ENCODE data around the gene DCLRE1C. TPM values are rescaled to one million over a fixed set of nuclear protein-coding genes. Genes with fewer than 3 reads are reported as not detected.
A peak's percentile ranks its signal among the peaks of the same experiment; 100 is the strongest.

DCLRE1C gene
- total and polyA plus RNA-seq, 9 of the 15 experiments (the other 6 are each of a cell fraction or from before 2014, with no cell fraction given) = 8.8 to 22.2 (median 13.9) TPM

GRCh38 chr10:14959221-14960057 is 5.5 kb upstream of the DCLRE1C start, which contains the start of gene MEIG1 (continued):
- TF ChIP-seq, protein P1, sequence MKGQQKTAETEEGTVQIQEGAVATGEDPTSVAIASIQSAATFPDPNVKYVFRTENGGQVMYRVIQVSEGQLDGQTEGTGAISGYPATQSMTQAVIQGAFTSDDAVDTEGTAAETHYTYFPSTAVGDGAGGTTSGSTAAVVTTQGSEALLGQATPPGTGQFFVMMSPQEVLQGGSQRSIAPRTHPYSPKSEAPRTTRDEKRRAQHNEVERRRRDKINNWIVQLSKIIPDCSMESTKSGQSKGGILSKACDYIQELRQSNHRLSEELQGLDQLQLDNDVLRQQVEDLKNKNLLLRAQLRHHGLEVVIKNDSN (CRISPR knock-in tag; IDR thresholded peaks at IDR 0.05) = no peak
- TF ChIP-seq NRF1 (conservative IDR thresholded peaks at IDR 0.05 in 1 of 2, IDR thresholded peaks at IDR 0.05 in 1 of 2) (peak; percentile 96), CEBPG (CRISPR knock-in tag; IDR thresholded peaks at IDR 0.05) (no peak), CEBPG (tag; conservative IDR thresholded peaks at IDR 0.05 in 1 of 2, IDR thresholded peaks at IDR 0.05 in 1 of 2) (no peak), YY1 (IDR thresholded peaks at IDR 0.05; ENCODE audit: borderline replicate concordance in 1 of 3, control insufficient read depth in 1 of 3, extremely low read depth in 1 of 3, insufficient read depth in 3 of 3, insufficient read length in 1 of 3, insufficient replicate concordance in 2 of 3, low read depth in 1 of 3, low read length in 2 of 3) (peak in 2 of 3 experiments; percentile 37 to 61), OTX1 (CRISPR knock-in tag; IDR thresholded peaks at IDR 0.05) (no peak), PYGO2 (tag; IDR thresholded peaks at IDR 0.05) (peak; percentile 25; the same call in 1 of the 2 replicates), ZSCAN29 (IDR thresholded peaks at IDR 0.05) (peak; percentile 78; the same call in 1 of the 2 replicates), FOXA3 (CRISPR knock-in tag; conservative IDR thresholded peaks at IDR 0.05 in 1 of 2, IDR thresholded peaks at IDR 0.05 in 1 of 2) (no peak), XRCC5 (IDR thresholded peaks at IDR 0.05; ENCODE audit: low read depth, low read length) (peak; percentile 68; the same call in 1 of the 2 replicates), CSDE1 (IDR thresholded peaks at IDR 0.05) (no peak), GTF2A2 (tag; IDR thresholded peaks at IDR 0.05) (peak; percentile 67), CC2D1A (IDR thresholded peaks at IDR 0.05) (peak; percentile 34; the same call in 1 of the 2 replicates), FOXK2 (conservative IDR thresholded peaks at IDR 0.05 in 1 of 2, IDR thresholded peaks at IDR 0.05 in 1 of 2; ENCODE audit: low read depth in 2 of 2) (no peak), BRD9 (IDR thresholded peaks at IDR 0.05; ENCODE audit: low read depth, partially characterized antibody) (peak; percentile 88), MXI1 (IDR thresholded peaks at IDR 0.05; ENCODE audit: low read depth, low read length) (0 out of 2 replicates have a peak, but pooled peaks have one; percentile 13), ZNF589 (CRISPR knock-in tag; IDR thresholded peaks at IDR 0.05; ENCODE audit: low read depth) (no peak; the same call in 1 of the 2 replicates), ZNF79 (CRISPR knock-in tag; IDR thresholded peaks at IDR 0.05; ENCODE audit: low read depth) (no peak), ZNF277 (CRISPR knock-in tag; IDR thresholded peaks at IDR 0.05; ENCODE audit: borderline replicate concordance) (no peak), ZNF584 (CRISPR knock-in tag; IDR thresholded peaks at IDR 0.05; ENCODE audit: low read depth) (no peak), TRIM28 (IDR thresholded peaks at IDR 0.05) (peak; percentile 56; the same call in 1 of the 2 replicates), TFAM (CRISPR knock-in tag; conservative IDR thresholded peaks at IDR 0.05) (no peak), CBX3 (IDR thresholded peaks at IDR 0.05; ENCODE audit: borderline replicate concordance in 1 of 2, low read length in 2 of 2) (peak in 1 of 2 experiments; percentile 56; a peak in 1 of 3 replicates), SNIP1 (IDR thresholded peaks at IDR 0.05; ENCODE audit: low read depth) (no peak)
- TF ChIP-seq, protein P2, sequence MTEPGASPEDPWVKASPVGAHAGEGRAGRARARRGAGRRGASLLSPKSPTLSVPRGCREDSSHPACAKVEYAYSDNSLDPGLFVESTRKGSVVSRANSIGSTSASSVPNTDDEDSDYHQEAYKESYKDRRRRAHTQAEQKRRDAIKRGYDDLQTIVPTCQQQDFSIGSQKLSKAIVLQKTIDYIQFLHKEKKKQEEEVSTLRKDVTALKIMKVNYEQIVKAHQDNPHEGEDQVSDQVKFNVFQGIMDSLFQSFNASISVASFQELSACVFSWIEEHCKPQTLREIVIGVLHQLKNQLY (CRISPR knock-in tag; conservative IDR thresholded peaks at IDR 0.05) = no peak
